Small intestine (tissue), 7 donors: ENCODE measurements around the gene UCHL1. TPM values are rescaled to one million over a fixed set of nuclear protein-coding genes. Genes with fewer than 3 reads are reported as not detected.

Experiments used
- DNase-seq, 2 donors: peaks; one replicate each; pipeline versions ENCODE4 v3.0.0 to v3.0.0-alpha.2; 2013
- FAIRE-seq: peaks from 2 replicates; lab custom pipeline; 2012; peaks lifted over from hg19 to GRCh38; lab: Jason Lieb, UNC
- H3K27ac ChIP-seq, 3 donors: one replicate each; pipeline ENCODE4 v1.5.1; 2013; ENCODE audit warnings: low read length in 2 of 3, mild to moderate bottlenecking in 2 of 3, control low read depth in 1 of 3, inconsistent platforms in 1 of 3, low read depth in 1 of 3, moderate library complexity in 1 of 3
- H3K27me3 ChIP-seq, 3 donors: one replicate each; pipeline ENCODE4 v1.6.1; 2013; ENCODE audit warnings: low read length in 3 of 3, inconsistent platforms in 1 of 3; ENCODE audit not compliant: control insufficient read depth in 3 of 3, insufficient read depth in 3 of 3
- H3K36me3 ChIP-seq, 3 donors: one replicate each; pipeline ENCODE4 v1.6.1; 2013; ENCODE audit warnings: low read length in 3 of 3, inconsistent platforms in 1 of 3, low read depth in 1 of 3, mild to moderate bottlenecking in 1 of 3, moderate library complexity in 1 of 3; ENCODE audit not compliant: control insufficient read depth in 3 of 3, insufficient read depth in 2 of 3
- H3K4me1 ChIP-seq, 3 donors: one replicate each; pipeline ENCODE4 v1.6.1; 2013; ENCODE audit warnings: low read length in 2 of 3, inconsistent platforms in 1 of 3, low read depth in 1 of 3, mild to moderate bottlenecking in 1 of 3, moderate library complexity in 1 of 3; ENCODE audit not compliant: control insufficient read depth in 3 of 3, insufficient read depth in 2 of 3
- H3K4me3 ChIP-seq, 3 donors: one replicate each; pipeline ENCODE4 v1.5.1; 2013; ENCODE audit warnings: low read length in 3 of 3, control low read depth in 1 of 3, inconsistent platforms in 1 of 3, low read depth in 1 of 3, mild to moderate bottlenecking in 1 of 3, moderate library complexity in 1 of 3
- H3K9me3 ChIP-seq, 2 donors: one replicate each; pipeline ENCODE4 v1.6.1; 2013; ENCODE audit warnings: low read depth in 1 of 2, low read length in 1 of 2; ENCODE audit not compliant: control insufficient read depth in 2 of 2, insufficient read depth in 1 of 2
- WGBS, 3 donors: extraction: QIAGEN DNeasy Blood & Tissue Kit; methylation state at CpG; one replicate each; pipeline ENCODE4 v1.1.7; 2013; 5-methylcytosine and 5-hydroxymethylcytosine counted together
- polyA plus RNA-seq, 4 donors: library from polyadenylated mRNA; stranded (reverse) in 3 of 4; unstranded in 1 of 4; fragments of 200-250 nt in 3 of 4; fragments of 120-200 nt in 1 of 4; gene quantifications; one replicate each; pipeline versions ENCODE4 v1.2.1 to v1.2.3, GENCODE V29; 2013
- donor health status: healthy with polysubstance abuse.
- donor health status: control.
- donor health status: control.
- donor health status: Bipolar disorder and iron deficiency.
- donor health status: healthy.

UCHL1 gene
- polyA plus RNA-seq, 4 donors = 5.4 to 134 (median 7.3) TPM; not detected in 1

DNA sequence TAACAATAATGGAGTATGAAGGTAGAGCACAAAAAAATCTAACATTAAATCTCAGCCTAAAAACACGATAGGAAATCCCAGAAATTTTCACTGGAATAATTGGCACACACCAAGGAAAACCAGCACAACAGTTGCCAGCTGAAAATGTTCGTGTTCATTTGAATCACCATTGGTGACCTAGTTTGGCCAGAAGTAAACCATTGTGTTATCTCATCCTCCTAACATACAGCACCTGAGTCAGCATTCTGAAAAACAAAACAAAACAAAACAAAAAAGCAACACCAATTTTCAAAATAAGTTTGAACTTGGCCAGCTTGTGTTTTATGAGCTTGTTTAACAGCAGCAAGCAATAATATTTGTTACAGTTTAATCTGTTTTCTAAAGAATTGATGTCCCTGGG lies 41.1 kb downstream of the UCHL1 start:
- FAIRE-seq = no peak
- Histone ChIP-seq H3K27me3 (peaks cover 0 to 5% (median 0%) of the 10 kb centered on the region in 3 donors), H3K9me3 (peaks cover 0 to 8% of the 10 kb centered on the region in 2 donors), H3K36me3 (no peaks in the 10 kb centered on the region), H3K4me3 (no peak overlapping the region), H3K4me1 (no peaks in the 10 kb centered on the region), H3K27ac (no peak overlapping the region)
- DNase-seq = no peak
- 16 to 26% (median 24%) methylated on average over 2 of the region's 2 CpGs for WGBS, 3 donors

DNA sequence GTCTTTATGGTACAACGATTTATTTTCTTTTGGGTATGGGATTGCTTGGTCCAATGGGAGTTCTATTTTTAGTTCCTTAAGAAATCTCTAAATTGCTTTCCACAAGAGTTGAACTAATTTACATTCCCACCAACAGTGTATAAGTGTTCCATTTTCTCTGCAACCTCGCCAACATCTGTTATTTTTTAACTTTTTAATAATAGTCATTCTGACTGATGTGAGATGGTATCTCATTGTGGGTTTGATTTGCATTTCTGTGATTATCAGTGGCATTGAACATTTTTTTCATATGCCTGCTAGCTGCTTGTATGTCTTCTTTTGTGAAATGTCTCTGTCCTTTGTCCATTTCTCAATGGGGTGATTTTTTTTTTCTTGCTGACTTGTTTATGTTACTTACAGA lies 42.8 kb downstream of the UCHL1 start:
- no peak for FAIRE-seq
- WGBS, 3 donors = 44 to 63% (median 50%) methylated on average over 2 of the region's 2 CpGs

GRCh38 chr4:41301137-41301536 lies 44.4 kb downstream of the UCHL1 start:
- Histone ChIP-seq H3K4me3 (no peak overlapping the region), H3K36me3 (no peaks in the 10 kb centered on the region), H3K4me1 (no peaks in the 10 kb centered on the region), H3K27me3 (peaks cover 0 to 3% (median 0%) of the 10 kb centered on the region in 3 donors), H3K27ac (no peak overlapping the region), H3K9me3 (no peaks in the 10 kb centered on the region)
- 77 to 89% (median 83%) methylated on average over 4 of the region's 4 CpGs for WGBS, 3 donors
- DNase-seq (no peak), FAIRE-seq (no peak)

More for the DNA sequence above, 42.8 kb downstream of the UCHL1 start:
- Histone ChIP-seq H3K36me3 (no peaks in the 10 kb centered on the region), H3K4me3 (no peak overlapping the region), H3K9me3 (peaks cover 0 to 6% of the 10 kb centered on the region in 2 donors), H3K4me1 (no peaks in the 10 kb centered on the region), H3K27me3 (peaks cover 0 to 5% (median 0%) of the 10 kb centered on the region in 3 donors), H3K27ac (no peak overlapping the region)
- no peak for DNase-seq

DNA sequence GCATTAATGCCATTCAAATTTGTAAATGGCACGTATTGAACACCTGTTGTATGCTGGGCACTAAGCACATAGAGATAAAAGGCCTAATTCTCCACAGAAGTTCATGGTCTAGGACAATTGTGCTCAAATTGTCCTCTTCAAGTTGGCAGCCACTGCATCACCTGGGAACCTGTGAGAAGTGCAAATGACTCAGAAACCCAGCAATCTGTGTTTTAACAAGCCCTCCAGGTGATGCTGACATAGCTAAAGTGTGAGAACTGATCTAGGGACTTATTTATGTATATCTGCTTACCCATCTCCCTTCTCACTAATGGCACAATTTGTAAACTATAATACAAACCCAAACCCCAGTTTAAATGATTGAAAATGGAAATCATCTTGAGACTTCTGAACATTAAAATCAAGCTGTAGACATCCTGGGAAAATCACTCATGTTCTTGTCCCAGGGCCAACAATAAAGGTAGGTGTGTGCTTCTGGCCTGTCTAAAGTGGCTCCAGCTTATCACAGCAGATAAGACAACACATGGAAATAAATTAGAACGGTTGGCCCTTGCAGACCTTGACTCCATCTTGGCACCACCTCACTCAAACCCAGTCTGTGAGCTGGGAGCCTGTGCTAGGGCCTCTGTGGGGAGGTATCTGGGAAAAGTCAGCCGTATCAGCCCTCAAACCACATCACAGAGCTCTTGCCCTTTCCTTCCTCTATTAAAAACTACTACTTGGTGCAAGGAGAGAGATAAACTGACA lies 46.8 kb downstream of the UCHL1 start:
- H3K36me3 ChIP-seq = no peaks in the 10 kb centered on the region
- H3K4me3 ChIP-seq = no peak overlapping the region
- 23 to 58% (median 28%) methylated on average over 3 of the region's 3 CpGs for WGBS, 3 donors
- FAIRE-seq = no peak
- H3K27ac ChIP-seq = no peak overlapping the region
- no peak for DNase-seq
- peaks cover 0 to 3% (median 0%) of the 10 kb centered on the region in 3 donors for H3K27me3 ChIP-seq
- H3K4me1 ChIP-seq = no peaks in the 10 kb centered on the region
- H3K9me3 ChIP-seq = no peaks in the 10 kb centered on the region

DNA sequence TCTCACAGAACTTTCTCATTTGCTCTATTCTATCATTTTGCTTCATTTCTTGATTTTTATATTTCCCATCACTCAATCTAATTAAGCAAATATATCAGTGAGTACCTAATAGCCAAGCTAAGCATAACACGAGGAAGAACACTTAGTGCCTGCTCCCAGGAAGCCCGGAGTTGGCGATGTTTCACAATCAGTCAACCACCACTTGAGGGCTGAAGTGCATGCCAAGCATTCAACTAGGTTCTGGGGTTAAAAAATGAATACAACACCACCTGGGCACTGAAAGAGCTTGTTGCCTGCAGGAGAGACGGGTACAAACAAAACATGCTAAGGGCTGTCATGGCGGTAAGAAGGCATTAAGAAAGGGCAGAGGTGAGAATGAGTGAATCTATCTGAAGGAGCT lies 47.5 kb downstream of the UCHL1 start:
- H3K27ac ChIP-seq = no peak overlapping the region
- peaks cover 0 to 3% (median 0%) of the 10 kb centered on the region in 3 donors for H3K27me3 ChIP-seq
- no peaks in the 10 kb centered on the region for H3K9me3 ChIP-seq
- 79 to 84% (median 82%) methylated on average over 5 of the region's 5 CpGs for WGBS, 3 donors
- FAIRE-seq (no peak), DNase-seq (no peak)
- H3K4me3 ChIP-seq = no peak overlapping the region
- no peaks in the 10 kb centered on the region for H3K4me1 ChIP-seq
- no peaks in the 10 kb centered on the region for H3K36me3 ChIP-seq

DNA sequence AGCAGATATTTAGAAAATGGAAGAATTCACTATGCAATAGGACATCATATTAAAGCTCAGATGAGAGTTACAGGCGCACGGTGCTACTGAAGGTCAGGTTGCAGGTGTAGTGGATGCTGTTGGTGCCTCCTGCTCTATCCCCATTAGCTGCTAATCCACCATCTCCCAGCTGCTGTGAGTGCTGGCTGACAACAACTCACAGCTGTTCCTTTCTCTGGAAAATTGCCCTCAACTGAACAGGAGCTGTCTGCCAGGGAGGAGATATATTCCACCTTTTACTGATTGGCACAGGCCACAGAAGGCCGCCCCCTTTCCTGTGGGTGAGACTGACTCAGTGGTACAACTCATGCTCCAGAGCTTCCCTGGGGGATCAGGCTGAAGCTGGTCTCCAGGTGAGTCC lies 48.7 kb downstream of the UCHL1 start:
- WGBS, 3 donors = 80 to 93% (median 86%) methylated on average over 3 of the region's 3 CpGs
- DNase-seq = no peak
- H3K4me1 ChIP-seq = no peaks in the 10 kb centered on the region

GRCh38 chr4:41307638-41308037 lies 50.9 kb downstream of the UCHL1 start:
- Histone ChIP-seq H3K4me3 (no peak overlapping the region), H3K4me1 (no peaks in the 10 kb centered on the region), H3K36me3 (no peaks in the 10 kb centered on the region), H3K27me3 (peaks cover 0 to 3% (median 0%) of the 10 kb centered on the region in 3 donors), H3K27ac (no peak overlapping the region), H3K9me3 (no peaks in the 10 kb centered on the region)
- WGBS, 3 donors = 52 to 85% (median 84%) methylated on average over 1 of the region's 1 CpG
- no peak for DNase-seq
- FAIRE-seq = no peak

More for the DNA sequence above, 48.7 kb downstream of the UCHL1 start:
- H3K27me3 ChIP-seq = peaks cover 0 to 3% (median 0%) of the 10 kb centered on the region in 3 donors
- H3K4me3 ChIP-seq = no peak overlapping the region
- FAIRE-seq = no peak
- no peak overlapping the region for H3K27ac ChIP-seq
- no peaks in the 10 kb centered on the region for H3K9me3 ChIP-seq
- no peaks in the 10 kb centered on the region for H3K36me3 ChIP-seq

DNA sequence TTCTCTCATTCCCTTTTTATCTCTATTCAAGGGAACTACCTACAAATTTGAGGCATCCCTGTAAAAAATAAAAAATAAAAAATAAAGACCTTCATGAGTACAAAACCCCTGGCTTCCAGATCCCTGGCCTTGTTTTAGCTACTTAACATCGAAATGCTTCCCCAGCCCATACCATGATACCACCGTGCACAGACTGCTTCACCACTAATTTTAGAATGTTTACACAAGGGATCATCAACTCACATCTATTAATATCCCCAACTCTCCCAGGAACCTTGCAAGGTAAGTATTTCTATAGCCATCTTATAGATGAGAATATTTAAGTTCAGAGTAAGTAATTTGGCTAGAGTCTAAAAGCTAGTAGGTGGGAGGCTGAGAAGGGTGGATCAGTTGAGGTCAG lies 51.7 kb downstream of the UCHL1 start:
- 63 to 73% (median 68%) methylated on average over 2 of the region's 2 CpGs for WGBS, 3 donors
- Histone ChIP-seq H3K27ac (no peak overlapping the region), H3K27me3 (peaks cover 0 to 3% (median 0%) of the 10 kb centered on the region in 3 donors), H3K4me3 (no peak overlapping the region), H3K9me3 (no peaks in the 10 kb centered on the region), H3K36me3 (no peaks in the 10 kb centered on the region), H3K4me1 (no peaks in the 10 kb centered on the region)
- DNase-seq (no peak), FAIRE-seq (no peak)
